Activated naive CD8-positive, alpha-beta T cell treated with anti-CD3 and anti-CD28 coated beads, Interleukin-2, amount 10 ng/mL, durations not matched to agents 7 days and 5 days (primary cell): Measurements from ENCODE around the gene CAMK1. TPM values are rescaled to one million over a fixed set of nuclear protein-coding genes. Genes with fewer than 3 reads are reported as not detected.
A peak's percentile ranks its signal among the peaks of the same experiment; 100 is the strongest.

Experiments used
- ATAC-seq: fragments of 150-1000 bp; cut with Tn5 transposase; one replicate; pipeline ENCODE4 v1.10.0; 2021; ENCODE audit warnings: low read depth, moderate library complexity
- POLR2A ChIA-PET: fragments of 350-600 bp; sonication (Branson Sonifier 250); formaldehyde crosslinking; loops from one replicate; lab custom pipeline; 2021; ENCODE audit warnings: antibody characterized with exemption; lab: Charles Lee
- DNase-seq: peaks from one replicate; pipeline ENCODE4 v3.0.0; 2021
- H3K27ac Mint-ChIP-seq: one replicate; pipeline ENCODE4 v1.8.0; 2022; ENCODE audit warnings: mild to moderate bottlenecking, mixed read lengths
- H3K27me3 Mint-ChIP-seq: one replicate; pipeline ENCODE4 v1.8.0; 2022; ENCODE audit warnings: mild to moderate bottlenecking, moderate library complexity, mixed read lengths
- H3K36me3 Mint-ChIP-seq: one replicate; pipeline ENCODE4 v1.8.0; 2021; ENCODE audit warnings: mild to moderate bottlenecking, mixed read lengths
- H3K4me1 Mint-ChIP-seq: one replicate; pipeline ENCODE4 v1.8.0; 2021; ENCODE audit warnings: mixed read lengths
- H3K4me3 Mint-ChIP-seq: one replicate; pipeline ENCODE4 v1.8.0; 2022; ENCODE audit warnings: mild to moderate bottlenecking, moderate library complexity, mixed read lengths
- H3K9me3 Mint-ChIP-seq: one replicate; pipeline ENCODE4 v1.8.0; 2021; ENCODE audit warnings: mixed read lengths
- total RNA-seq, 2 experiments: library from RNA; stranded (reverse); gene quantifications; one replicate each; pipeline ENCODE4 v1.2.3, GENCODE V29; 2021

CAMK1 gene
- 10 to 100 TPM; 25.2 to 26.9 TPM for total RNA-seq

DNA sequence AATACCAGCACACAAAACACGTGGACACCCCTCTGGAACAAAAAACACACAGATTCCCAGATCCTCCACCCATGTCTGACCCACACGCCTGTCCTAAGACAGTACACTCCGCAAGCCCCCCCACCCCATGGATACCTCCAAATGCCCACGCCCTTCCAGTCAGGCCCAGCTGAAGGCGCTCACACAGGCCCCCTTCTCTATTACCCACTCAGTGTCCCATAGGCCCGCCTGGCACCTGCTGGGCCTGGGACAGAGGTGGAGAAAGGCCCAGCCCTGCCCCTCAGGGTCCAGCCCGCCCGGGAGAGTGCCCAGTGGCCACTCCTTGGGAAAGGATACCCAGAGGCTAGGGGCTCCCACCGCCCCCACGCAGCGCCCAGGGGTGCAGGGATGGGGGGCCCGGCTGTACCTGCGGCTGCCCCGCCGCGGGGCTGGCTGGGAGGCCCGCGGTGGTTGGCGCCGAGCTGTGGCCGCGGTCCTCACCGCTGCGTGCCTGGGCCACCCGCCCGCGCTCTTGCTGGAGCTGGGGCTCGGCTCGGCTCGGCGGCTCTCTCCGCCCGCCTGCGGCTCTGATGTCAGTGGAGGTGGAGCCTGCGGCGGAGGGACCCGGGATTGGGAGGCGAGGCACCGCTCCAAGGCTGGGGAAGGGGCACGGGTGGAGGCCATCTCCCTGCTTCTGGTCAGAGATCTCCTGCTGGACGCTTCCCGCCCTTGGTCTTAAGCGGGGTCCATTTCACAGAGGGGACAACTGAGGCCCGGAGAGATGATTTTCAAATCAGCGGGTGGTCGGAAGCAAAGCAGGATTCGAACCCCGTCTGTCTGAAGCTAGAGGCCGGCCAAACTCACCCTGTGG, at the start of gene CAMK1:
Gene CAMK1, minus strand, starts transcription at position 522 of the 850 bp plus-strand sequence. CDS start 2,198 bp downstream, outside the sequence.
- peak; percentile 81 for DNase-seq
- Mint-ChIP-seq H3K27ac (peak within 1 kb of the TSS; percentile 67), H3K36me3 (peaks cover 17% of the 10 kb centered on the region), H3K4me3 (peak within 1 kb of the TSS; percentile 77), H3K27me3 (no peaks in the 10 kb centered on the region), H3K4me1 (peaks cover 33% of the 10 kb centered on the region), H3K9me3 (no peaks in the 10 kb centered on the region)
- ATAC-seq = peak; percentile 96
- POLR2A ChIA-PET = interaction anchor here (0.9 to 4.6 kb wide), 7 partner anchors 8 to 120 kb away, joined by 3 to 32 read pairs (median 9); partner anchors contain the start of genes ARPC4, MTMR14, OGG1 and TADA3

DNA sequence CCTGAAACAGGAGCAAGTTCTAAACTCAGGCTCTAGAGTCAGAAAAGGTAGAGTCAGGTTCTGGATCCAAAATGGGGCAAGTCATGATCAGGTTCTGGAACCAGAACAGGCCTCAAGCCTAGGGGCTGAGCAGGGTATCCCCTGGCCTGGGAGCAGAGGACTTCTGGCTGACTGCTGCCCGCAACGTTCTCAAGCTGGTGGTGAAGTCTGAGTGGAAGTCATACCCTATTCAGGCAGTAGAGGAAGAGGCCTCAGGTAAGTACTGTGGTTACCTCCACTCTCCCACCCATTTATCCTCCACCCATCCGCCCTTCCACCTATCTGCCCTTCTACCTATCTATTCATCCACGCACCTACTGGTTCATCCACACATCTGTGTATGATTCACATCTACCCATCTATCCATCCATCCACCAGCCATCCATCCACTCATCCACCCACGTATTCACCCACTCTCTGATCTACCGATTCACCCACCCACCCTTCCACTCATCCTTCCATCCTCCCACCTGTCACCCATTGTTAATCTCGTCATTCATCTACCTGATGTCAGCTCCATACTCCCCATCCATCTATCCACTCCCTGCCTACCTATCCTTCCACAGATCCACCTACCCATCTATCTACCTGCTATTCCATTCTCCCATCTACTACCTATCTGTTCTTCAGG, 49.1 kb upstream of the CAMK1 start:
- H3K27me3 Mint-ChIP-seq = no peaks in the 10 kb centered on the region
- no peaks in the 10 kb centered on the region for H3K4me1 Mint-ChIP-seq
- ATAC-seq (no peak), DNase-seq (no peak)
- H3K36me3 Mint-ChIP-seq = peaks cover 10% of the 10 kb centered on the region
- H3K4me3 Mint-ChIP-seq = no peak overlapping the region
- POLR2A ChIA-PET = no interaction called here
- no peaks in the 10 kb centered on the region for H3K9me3 Mint-ChIP-seq
- peak overlapping the region; percentile 14 for H3K27ac Mint-ChIP-seq

DNA sequence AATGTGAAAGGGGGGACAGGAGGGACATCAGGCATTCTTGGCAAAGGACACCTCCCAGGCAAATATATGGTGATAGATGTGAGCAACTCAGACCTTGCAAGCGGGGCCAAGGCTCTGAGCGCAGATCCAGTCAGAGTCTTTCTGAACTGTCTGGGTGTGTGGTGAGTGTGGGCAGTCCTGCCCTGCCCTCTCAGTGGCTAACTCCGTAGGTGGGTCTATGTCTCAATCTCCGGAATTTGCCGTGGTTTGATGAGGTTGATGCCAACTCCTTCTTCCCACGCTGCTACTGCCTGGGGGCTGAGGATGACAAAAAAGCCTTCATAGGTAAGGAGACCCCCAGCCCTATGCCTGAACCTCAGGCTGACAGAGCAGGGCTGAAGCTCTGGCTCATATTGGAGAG, 47.7 kb upstream of the CAMK1 start:
- POLR2A ChIA-PET = no interaction called here
- no peak overlapping the region for H3K27ac Mint-ChIP-seq
- H3K36me3 Mint-ChIP-seq = peaks cover 10% of the 10 kb centered on the region
- H3K4me1 Mint-ChIP-seq = no peaks in the 10 kb centered on the region
- H3K4me3 Mint-ChIP-seq = no peak overlapping the region
- H3K27me3 Mint-ChIP-seq = no peaks in the 10 kb centered on the region
- ATAC-seq = no peak
- H3K9me3 Mint-ChIP-seq = no peaks in the 10 kb centered on the region
- DNase-seq = no peak

DNA sequence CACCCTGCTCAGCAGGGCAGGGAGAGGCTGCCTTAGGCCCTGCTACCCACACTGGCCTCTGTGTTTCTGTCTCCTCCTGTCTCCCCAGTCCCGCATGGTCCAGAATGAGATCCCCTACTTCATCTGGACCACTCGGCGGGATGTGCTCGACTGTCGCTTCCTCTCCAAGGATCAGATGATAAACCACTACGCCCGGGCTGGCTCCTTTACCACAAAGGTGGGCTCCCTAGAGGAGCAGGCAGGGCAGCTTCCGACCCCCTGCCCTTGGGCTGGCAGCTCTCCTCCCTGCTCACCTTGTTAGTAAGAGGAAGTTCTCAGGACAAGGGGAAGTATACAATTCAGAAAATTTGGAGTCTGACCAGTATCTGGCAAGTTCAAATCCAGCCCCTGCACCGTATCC, 46.2 kb upstream of the CAMK1 start:
- H3K9me3 Mint-ChIP-seq = no peaks in the 10 kb centered on the region
- ATAC-seq = no peak
- POLR2A ChIA-PET = no interaction called here
- H3K27me3 Mint-ChIP-seq = no peaks in the 10 kb centered on the region
- H3K4me1 Mint-ChIP-seq = peaks cover 5% of the 10 kb centered on the region
- peaks cover 13% of the 10 kb centered on the region for H3K36me3 Mint-ChIP-seq
- no peak overlapping the region for H3K27ac Mint-ChIP-seq
- no peak overlapping the region for H3K4me3 Mint-ChIP-seq
- no peak for DNase-seq

DNA sequence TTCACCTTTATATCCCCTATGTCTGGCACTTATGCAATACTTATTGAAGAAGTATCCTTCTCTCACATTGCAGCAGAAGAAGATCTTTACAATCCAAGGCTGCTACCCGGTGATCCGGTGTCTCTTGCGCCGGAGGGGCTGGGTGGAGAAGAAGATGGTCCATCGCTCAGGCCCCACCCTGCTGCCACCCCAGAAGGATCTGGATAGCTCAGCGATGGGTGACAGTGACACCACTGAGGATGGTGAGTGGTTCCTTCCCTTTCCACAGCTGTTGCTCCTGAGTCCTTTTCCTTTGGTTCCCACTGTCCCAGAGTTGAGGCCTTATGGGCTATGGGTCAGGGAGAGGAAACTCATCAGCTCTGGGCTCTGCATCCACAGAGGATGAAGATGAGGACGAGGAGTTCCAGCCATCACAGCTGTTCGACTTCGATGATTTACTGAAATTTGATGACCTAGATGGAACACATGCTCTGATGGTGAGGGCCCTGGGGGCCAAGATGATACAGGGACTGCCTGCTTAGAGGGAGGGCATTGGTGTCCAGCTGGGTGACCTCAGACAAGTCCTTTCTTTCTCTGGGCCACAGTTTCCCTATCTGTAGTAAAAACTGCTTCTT, 43.2 kb upstream of the CAMK1 start:
- POLR2A ChIA-PET = interaction anchor here (0.6 kb wide), 1 partner anchor 201 kb away, joined by 3 read pairs; no protein-coding TSS in a partner anchor
- H3K27me3 Mint-ChIP-seq = no peaks in the 10 kb centered on the region
- peaks cover 25% of the 10 kb centered on the region for H3K4me1 Mint-ChIP-seq
- no peak for DNase-seq
- no peak overlapping the region for H3K27ac Mint-ChIP-seq
- no peak for ATAC-seq
- H3K4me3 Mint-ChIP-seq = no peak overlapping the region
- H3K9me3 Mint-ChIP-seq = no peaks in the 10 kb centered on the region
- peaks cover 16% of the 10 kb centered on the region for H3K36me3 Mint-ChIP-seq

DNA sequence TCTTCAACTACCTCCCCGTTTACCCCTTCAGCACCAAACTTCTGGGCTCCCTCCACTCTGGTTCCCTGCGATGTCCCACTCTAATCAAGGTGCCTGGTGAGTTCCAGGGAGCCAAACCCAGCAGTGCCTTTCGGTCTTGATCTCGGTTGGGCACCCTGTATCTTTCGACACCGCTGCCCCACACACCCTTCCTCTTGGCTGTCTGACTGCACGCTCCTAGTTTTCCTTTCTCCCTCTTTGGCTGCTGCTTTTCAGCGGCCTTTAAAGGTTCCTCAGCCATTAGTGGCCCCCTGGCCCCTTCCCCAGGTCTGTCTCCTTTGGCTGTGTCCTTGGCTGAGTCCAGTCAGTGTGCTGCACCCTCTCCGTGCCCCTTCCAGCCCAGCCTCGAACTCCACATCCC, 41.1 kb upstream of the CAMK1 start:
- peaks cover 34% of the 10 kb centered on the region for H3K4me1 Mint-ChIP-seq
- POLR2A ChIA-PET = no interaction called here
- no peaks in the 10 kb centered on the region for H3K9me3 Mint-ChIP-seq
- H3K27ac Mint-ChIP-seq = peak overlapping the region; percentile 2
- peaks cover 23% of the 10 kb centered on the region for H3K36me3 Mint-ChIP-seq
- no peak for DNase-seq
- no peaks in the 10 kb centered on the region for H3K27me3 Mint-ChIP-seq
- no peak for ATAC-seq
- H3K4me3 Mint-ChIP-seq = peak overlapping the region; percentile 31

DNA sequence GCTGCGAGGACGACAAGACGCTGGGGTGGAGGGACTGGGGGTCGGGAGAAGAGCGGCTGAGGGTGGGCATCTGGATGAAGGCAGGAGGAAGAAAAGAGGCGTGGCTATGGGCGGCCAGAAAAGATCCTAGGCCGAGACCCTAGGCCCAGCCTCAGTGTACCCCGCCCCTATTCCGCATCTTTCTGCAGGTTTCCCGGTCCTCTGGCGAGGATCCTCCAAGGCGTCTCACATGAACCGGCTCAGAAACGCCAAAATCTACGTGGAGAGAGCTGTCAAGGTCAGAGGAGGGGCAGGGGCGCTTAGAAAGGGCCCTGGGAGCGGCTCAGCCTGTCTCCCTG, 40.7 kb upstream of the CAMK1 start:
- Mint-ChIP-seq H3K4me1 (peaks cover 34% of the 10 kb centered on the region), H3K36me3 (peaks cover 23% of the 10 kb centered on the region)

DNA sequence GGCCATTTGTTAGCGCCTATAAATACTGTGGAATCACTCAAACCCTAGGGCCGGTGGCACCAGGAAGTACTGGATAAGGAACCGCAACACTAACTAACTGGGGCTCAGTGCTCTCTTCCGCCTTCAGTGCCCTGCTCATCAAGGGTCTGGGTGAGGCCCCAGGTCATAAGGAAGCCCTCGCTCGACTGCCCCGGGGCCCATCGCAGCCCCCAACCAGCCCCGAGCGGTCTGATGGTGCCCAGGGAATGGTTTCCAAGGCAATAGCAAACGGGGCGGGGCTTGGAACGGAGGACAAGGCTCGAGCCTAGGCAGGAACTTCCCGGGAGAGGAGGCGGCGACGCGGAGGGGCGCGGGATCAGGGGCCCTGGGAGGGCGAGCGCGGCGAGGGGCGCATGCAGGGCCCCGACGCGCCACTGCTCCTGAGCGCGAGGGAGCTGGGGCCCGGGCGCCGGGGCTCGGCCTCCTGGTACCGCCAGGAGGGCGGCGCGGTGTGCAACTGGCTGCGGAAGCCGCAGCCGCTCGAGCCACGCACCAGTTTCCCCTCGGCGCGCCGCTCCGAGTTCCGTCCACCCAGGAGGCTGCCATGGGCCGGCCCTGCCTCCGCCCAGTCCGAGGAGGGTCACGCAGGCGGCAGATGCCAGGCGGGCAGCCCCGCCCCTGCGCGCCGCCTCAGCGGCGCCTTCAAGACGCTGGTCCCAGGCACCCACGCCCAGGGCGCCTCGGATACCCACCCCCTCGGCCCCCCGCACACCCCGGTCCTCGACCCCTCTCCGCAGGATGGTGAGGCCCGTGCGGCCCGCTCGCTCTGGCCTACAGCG, 40.1 kb upstream of the CAMK1 start, which contains the start of gene TTLL3:
Gene TTLL3, plus strand, starts transcription at position 648 of the 818 bp plus-strand sequence. CDS start 400 bp downstream, outside the sequence.
- H3K27me3 Mint-ChIP-seq = no peaks in the 10 kb centered on the region
- H3K4me1 Mint-ChIP-seq = peaks cover 34% of the 10 kb centered on the region
- H3K36me3 Mint-ChIP-seq = peaks cover 27% of the 10 kb centered on the region
- POLR2A ChIA-PET = interaction anchor here (0.6 to 4.5 kb wide), 8 partner anchors 17 to 451 kb away, joined by 3 to 36 read pairs (median 4); partner anchors contain the start of genes ARPC4, CAMK1, JAGN1 and OGG1
- DNase-seq (peak; percentile 73), ATAC-seq (peak; percentile 71)
- peak within 1 kb of the TSS; percentile 88 for H3K4me3 Mint-ChIP-seq
- H3K9me3 Mint-ChIP-seq = no peaks in the 10 kb centered on the region
- H3K27ac Mint-ChIP-seq = peak within 1 kb of the TSS; percentile 93

More for the DNA sequence above, 40.7 kb upstream of the CAMK1 start:
- ATAC-seq (no peak), DNase-seq (no peak)
- Mint-ChIP-seq H3K4me3 (peak overlapping the region; percentile 31), H3K27me3 (no peaks in the 10 kb centered on the region), H3K27ac (peak overlapping the region; percentile 2), H3K9me3 (no peaks in the 10 kb centered on the region)
- POLR2A ChIA-PET = interaction anchor here (0.9 to 4.5 kb wide), 4 partner anchors 17 to 80 kb away, joined by 4 to 36 read pairs (median 8); partner anchors contain the start of genes ARPC4, CAMK1, JAGN1 and OGG1

DNA sequence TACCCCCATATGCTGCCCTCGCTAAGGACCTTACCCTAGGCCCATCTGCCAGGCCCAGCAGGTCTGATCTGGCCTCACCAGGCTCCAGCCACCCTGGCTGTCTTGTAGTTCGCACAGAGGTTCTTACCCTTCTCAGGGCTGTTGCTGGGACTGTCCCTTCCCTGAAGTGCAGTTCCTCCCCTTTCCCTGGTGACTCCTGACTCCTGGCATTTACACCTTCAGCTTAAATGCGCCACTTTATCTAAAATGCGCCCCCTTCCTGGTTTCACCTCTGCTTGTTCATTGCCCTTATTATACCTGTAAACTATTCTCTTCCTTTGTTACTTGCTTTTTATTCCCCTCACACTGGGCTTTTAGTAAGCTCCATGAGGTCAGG, 39.5 kb upstream of the CAMK1 start:
- H3K9me3 Mint-ChIP-seq = no peaks in the 10 kb centered on the region
- H3K27me3 Mint-ChIP-seq = no peaks in the 10 kb centered on the region
- ATAC-seq = peak; percentile 3
- DNase-seq = peak; percentile 45
- POLR2A ChIA-PET = interaction anchor here (0.5 to 4.5 kb wide), 11 partner anchors 16 to 452 kb away, joined by 3 to 36 read pairs (median 5); partner anchors contain the start of genes ARPC4, CAMK1, OGG1 and RPUSD3
- H3K36me3 Mint-ChIP-seq = peaks cover 27% of the 10 kb centered on the region
- peak overlapping the region; percentile 93 for H3K27ac Mint-ChIP-seq
- peaks cover 34% of the 10 kb centered on the region for H3K4me1 Mint-ChIP-seq
- peak overlapping the region; percentile 88 for H3K4me3 Mint-ChIP-seq

DNA sequence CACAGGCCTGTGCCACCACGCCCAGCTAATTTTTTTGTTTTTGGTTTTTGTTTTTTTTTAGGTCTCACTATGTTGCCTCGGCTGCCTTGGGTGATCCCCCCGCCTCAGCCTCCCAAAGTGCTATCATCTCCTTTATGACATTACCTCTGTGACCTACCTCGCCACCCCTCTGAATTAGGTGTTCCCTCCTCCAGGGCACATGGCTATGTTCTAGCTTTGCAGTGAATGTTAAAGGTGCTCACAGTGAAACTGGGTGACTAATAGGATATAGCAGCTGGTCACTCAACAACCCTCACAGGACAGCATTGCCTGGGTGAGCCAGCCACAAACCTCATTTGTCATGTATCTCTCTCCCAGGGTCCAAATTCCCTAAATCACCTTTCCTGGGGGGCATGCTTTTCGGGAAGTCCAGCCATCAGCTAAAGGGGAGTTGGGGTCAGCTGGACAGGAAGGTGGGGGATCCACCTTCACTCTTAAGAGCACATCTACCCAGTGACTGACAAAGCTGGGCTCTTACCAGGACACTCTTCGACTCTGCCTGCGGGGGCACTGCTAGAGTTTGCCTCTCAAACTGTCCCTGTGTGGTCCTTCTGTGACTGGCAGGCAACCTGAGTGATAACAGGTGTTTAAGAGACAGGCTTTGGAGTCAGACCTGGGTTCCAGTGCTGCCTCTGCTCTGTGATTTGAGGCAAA, 38.7 kb upstream of the CAMK1 start:
- H3K36me3 Mint-ChIP-seq = peaks cover 30% of the 10 kb centered on the region
- H3K9me3 Mint-ChIP-seq = no peaks in the 10 kb centered on the region
- H3K27me3 Mint-ChIP-seq = no peaks in the 10 kb centered on the region
- DNase-seq = peak; percentile 55
- POLR2A ChIA-PET = interaction anchor here (0.5 to 4.5 kb wide), 9 partner anchors 15 to 445 kb away, joined by 3 to 36 read pairs (median 6); partner anchors contain the start of genes ARPC4, CAMK1, RPUSD3 and TADA3
- H3K27ac Mint-ChIP-seq = peak overlapping the region; percentile 93
- H3K4me3 Mint-ChIP-seq = peak overlapping the region; percentile 39
- peak; percentile 76 for ATAC-seq
- peaks cover 34% of the 10 kb centered on the region for H3K4me1 Mint-ChIP-seq

DNA sequence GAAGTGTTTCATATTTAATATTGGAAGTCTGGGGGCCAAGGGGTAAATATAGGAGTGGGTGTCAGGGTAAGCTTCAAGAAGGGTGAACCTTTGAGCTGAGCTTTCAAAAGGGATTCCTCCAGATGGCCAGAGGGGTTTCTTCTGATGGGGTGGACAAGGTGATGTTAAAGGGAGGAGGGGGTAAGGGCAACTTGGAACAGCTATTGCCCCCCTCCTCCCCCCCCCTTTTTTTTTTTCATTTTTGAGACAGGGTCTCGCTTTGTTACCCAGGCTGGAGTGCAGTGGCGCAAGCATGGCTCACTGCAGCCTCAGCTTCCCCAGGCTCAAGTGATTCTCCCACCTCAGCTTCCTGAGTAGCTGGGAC, 38.2 kb upstream of the CAMK1 start:
- ATAC-seq = no peak
- Mint-ChIP-seq H3K4me1 (peaks cover 36% of the 10 kb centered on the region), H3K27ac (peak overlapping the region; percentile 93), H3K9me3 (no peaks in the 10 kb centered on the region), H3K36me3 (peaks cover 35% of the 10 kb centered on the region), H3K27me3 (no peaks in the 10 kb centered on the region), H3K4me3 (no peak overlapping the region)
- DNase-seq = no peak
- POLR2A ChIA-PET = interaction anchor here (1.1 to 4.5 kb wide), 8 partner anchors 15 to 445 kb away, joined by 3 to 36 read pairs (median 6); partner anchors contain the start of genes ARPC4, CAMK1, RPUSD3 and TADA3
